H9 (cell line): Measurements from ENCODE around the gene ARHGAP15. TPM values are rescaled to one million over a fixed set of nuclear protein-coding genes. Genes with fewer than 3 reads are reported as not detected.

Experiments used
- DNase-seq: peaks from one replicate; pipeline ENCODE4 v3.0.0-alpha.2; 2017
- H2AFZ ChIP-seq: one replicate; pipeline ENCODE4 v1.6.1; 2013; ENCODE audit warnings: mild to moderate bottlenecking, low read length, control low read depth, moderate library complexity
- H2AK5ac ChIP-seq: 2 replicates; pipeline ENCODE4 v1.6.1; 2013; ENCODE audit warnings: low read length, control low read depth, mixed read lengths; ENCODE audit not compliant: insufficient read length
- H2BK120ac ChIP-seq: one replicate; pipeline ENCODE4 v1.6.1; 2013; ENCODE audit warnings: low read depth, mild to moderate bottlenecking, low read length, control low read depth, inconsistent platforms; ENCODE audit not compliant: poor library complexity, severe bottlenecking
- H2BK12ac ChIP-seq: 2 replicates; pipeline ENCODE4 v1.6.1; 2013; ENCODE audit warnings: low read length, control low read depth, mixed read lengths, low read depth; ENCODE audit not compliant: insufficient read length
- H2BK15ac ChIP-seq: 2 replicates; pipeline ENCODE4 v1.6.1; 2013; ENCODE audit warnings: low read depth, low read length, control low read depth
- H2BK20ac ChIP-seq: one replicate; pipeline ENCODE4 v1.6.1; 2013; ENCODE audit warnings: low read depth, mild to moderate bottlenecking, low read length, control low read depth, inconsistent platforms; ENCODE audit not compliant: poor library complexity, severe bottlenecking
- H2BK5ac ChIP-seq: 2 replicates; pipeline ENCODE4 v1.6.1; 2013; ENCODE audit warnings: low read length, control low read depth, mixed read lengths; ENCODE audit not compliant: insufficient read length
- H3K14ac ChIP-seq: 2 replicates; pipeline ENCODE4 v1.6.1; 2013; ENCODE audit warnings: low read length, control low read depth; ENCODE audit not compliant: insufficient read depth
- H3K18ac ChIP-seq: 2 replicates; pipeline ENCODE4 v1.6.1; 2013; ENCODE audit warnings: low read depth, mild to moderate bottlenecking, mixed read lengths, low read length, control low read depth; ENCODE audit not compliant: insufficient read length
- H3K23ac ChIP-seq: 2 replicates; pipeline ENCODE4 v1.6.1; 2013; ENCODE audit warnings: low read length, control low read depth, mixed read lengths, low read depth; ENCODE audit not compliant: insufficient read length
- H3K23me2 ChIP-seq: 2 replicates; pipeline ENCODE4 v1.6.1; 2013; ENCODE audit warnings: low read depth, mild to moderate bottlenecking, mixed read lengths, low read length, control low read depth; ENCODE audit not compliant: insufficient read length, poor library complexity, severe bottlenecking
- H3K27ac ChIP-seq: 2 replicates; pipeline ENCODE4 v1.5.1; 2013; ENCODE audit warnings: low read length, control low read depth, mixed read lengths, low read depth; ENCODE audit not compliant: insufficient read length
- H3K27me3 ChIP-seq: 2 replicates; pipeline ENCODE4 v1.6.1; 2013; ENCODE audit warnings: low read length, control low read depth, inconsistent platforms; ENCODE audit not compliant: insufficient read depth
- H3K4ac ChIP-seq: 2 replicates; pipeline ENCODE4 v1.6.1; 2013; ENCODE audit warnings: low read depth, mild to moderate bottlenecking, control low read depth, inconsistent platforms, low read length, moderate library complexity
- H3K4me1 ChIP-seq: 2 replicates; pipeline ENCODE4 v1.6.1; 2013; ENCODE audit warnings: low read length, control low read depth, inconsistent platforms; ENCODE audit not compliant: insufficient read depth
- H3K4me2 ChIP-seq: 2 replicates; pipeline ENCODE4 v1.6.1; 2013; ENCODE audit warnings: low read length, control low read depth, mixed read lengths; ENCODE audit not compliant: insufficient read length, insufficient read depth
- H3K56ac ChIP-seq: 2 replicates; pipeline ENCODE4 v1.6.1; 2013; ENCODE audit warnings: low read depth, mild to moderate bottlenecking, mixed read lengths, low read length, control low read depth; ENCODE audit not compliant: insufficient read length
- H3K79me1 ChIP-seq: 2 replicates; pipeline ENCODE4 v1.6.1; 2013; ENCODE audit warnings: low read depth, mild to moderate bottlenecking, moderate library complexity, low read length, control low read depth, inconsistent platforms; ENCODE audit not compliant: insufficient read depth, poor library complexity, severe bottlenecking
- H3K79me2 ChIP-seq: 2 replicates; pipeline ENCODE4 v1.6.1; 2013; ENCODE audit warnings: low read length, control low read depth, inconsistent platforms; ENCODE audit not compliant: insufficient read depth
- H3K9ac ChIP-seq: 2 replicates; pipeline ENCODE4 v1.6.1; 2013; ENCODE audit warnings: low read length, control low read depth, mixed read lengths; ENCODE audit not compliant: insufficient read length; ENCODE audit errors: extremely low read depth
- H3K9me3 ChIP-seq: one replicate; pipeline ENCODE4 v1.6.1; 2013; ENCODE audit warnings: low read depth, low read length, inconsistent platforms; ENCODE audit not compliant: control insufficient read depth
- H3T11ph ChIP-seq: one replicate; pipeline ENCODE4 v1.6.1; 2013; ENCODE audit warnings: mild to moderate bottlenecking, low read length, control low read depth, inconsistent platforms
- H4K20me1 ChIP-seq: one replicate; pipeline ENCODE4 v1.6.1; 2013; ENCODE audit not compliant: control insufficient read depth, insufficient read length, insufficient read depth
- H4K5ac ChIP-seq: 2 replicates; pipeline ENCODE4 v1.6.1; 2013; ENCODE audit warnings: low read depth, mild to moderate bottlenecking, mixed read lengths, low read length, control low read depth; ENCODE audit not compliant: insufficient read length
- H4K8ac ChIP-seq: replicated peaks from 2 replicates; pipeline ENCODE4 v1.6.1; 2013; ENCODE audit warnings: low read length, control low read depth, mixed read lengths, low read depth; ENCODE audit not compliant: insufficient read length
- H4K91ac ChIP-seq: 2 replicates; pipeline ENCODE4 v1.6.1; 2013; ENCODE audit warnings: low read depth, mild to moderate bottlenecking, moderate library complexity, mixed read lengths, low read length, control low read depth; ENCODE audit not compliant: insufficient read length
- H3K27ac Mint-ChIP-seq, 3 experiments: 2 replicates in 2 of 3; 3 replicates in 1 of 3; pipeline ENCODE4 v1.8.0; 2020 to 2021; ENCODE audit warnings: mixed read lengths in 3 of 3, mild to moderate bottlenecking in 1 of 3, moderate library complexity in 1 of 3
- H3K27me3 Mint-ChIP-seq: 2 replicates; pipeline ENCODE4 v1.8.0; 2021; ENCODE audit warnings: low read depth, mild to moderate bottlenecking, moderate library complexity, mixed read lengths
- H3K36me3 Mint-ChIP-seq, 3 experiments: 2 replicates in 2 of 3; 3 replicates in 1 of 3; pipeline ENCODE4 v1.8.0; 2020 to 2021; ENCODE audit warnings: low read depth in 3 of 3, mixed read lengths in 3 of 3; ENCODE audit not compliant: insufficient read depth in 1 of 3
- H3K4me1 Mint-ChIP-seq, 2 experiments: 2 replicates each; pipeline ENCODE4 v1.8.0; 2020; ENCODE audit warnings: mixed read lengths in 2 of 2
- H3K4me3 Mint-ChIP-seq, 2 experiments: 2 replicates in 1 of 2; 3 replicates in 1 of 2; pipeline ENCODE4 v1.8.0; 2020 to 2021; ENCODE audit warnings: mild to moderate bottlenecking in 2 of 2, mixed read lengths in 2 of 2, moderate library complexity in 1 of 2
- H3K9me3 Mint-ChIP-seq, 2 experiments: 2 replicates in 1 of 2; 3 replicates in 1 of 2; pipeline ENCODE4 v1.8.0; 2020; ENCODE audit warnings: mild to moderate bottlenecking in 2 of 2, mixed read lengths in 2 of 2, moderate library complexity in 1 of 2
- CTCF ChIP-seq: fragments of 200-600 bp; sonication (generic); conservative IDR thresholded peaks from 3 replicates; pipeline ENCODE4 v1.8.0; 2021; ENCODE audit warnings: antibody characterized with exemption, mild to moderate bottlenecking
- WGBS: extraction: QIAGEN DNeasy Blood & Tissue Kit; methylation state at CpG from one replicate; pipeline ENCODE4 v1.1.7; 2013; ENCODE audit warnings: missing lambda C conversion rate, low lambda C conversion rate, mixed read lengths; ENCODE audit not compliant: insufficient read length; ENCODE audit errors: extremely low coverage; 5-methylcytosine and 5-hydroxymethylcytosine counted together
- total RNA-seq: library from RNA; stranded (reverse); gene quantifications from 2 replicates; pipeline ENCODE4 v1.2.1, GENCODE V29; 2021

The ARHGAP15 gene
- total RNA-seq, 1 experiment from 2014 or later, result not detected

- H3K23me2 ChIP-seq, result no peaks in the 10 kb centered on the region
- H3K9ac ChIP-seq, result no peak overlapping the region
- H3K79me1 ChIP-seq, result no peaks in the 10 kb centered on the region
- Mint-ChIP-seq H3K27ac (no peak overlapping the region), H3K27me3 (no peaks in the 10 kb centered on the region), H3K36me3 (peaks cover 0 to 6% (median 0%) of the 10 kb centered on the region in 3 experiments; a peak in 2 of 7 replicates), H3K4me1 (peaks cover 0 to 8% of the 10 kb centered on the region in 2 experiments), H3K4me3 (no peak overlapping the region), H3K9me3 (peaks cover 0 to 2% of the 10 kb centered on the region in 2 experiments; a peak in 1 of 5 replicates)
- no peak overlapping the region for H3K23ac ChIP-seq
- H2BK20ac ChIP-seq, result no peak overlapping the region
- no peak overlapping the region for H3K56ac ChIP-seq
- H3K27me3 ChIP-seq, result no peaks in the 10 kb centered on the region
- H3K18ac ChIP-seq, result no peak overlapping the region
- peak overlapping the region; percentile 67 for H3T11ph ChIP-seq
- no peak overlapping the region for H2BK5ac ChIP-seq
- no peak for TF ChIP-seq CTCF
- no peak overlapping the region for H2AFZ ChIP-seq
- no peak overlapping the region for H3K14ac ChIP-seq
- H3K27ac ChIP-seq, result no peak overlapping the region
- H3K4ac ChIP-seq, result no peak overlapping the region
- no peaks in the 10 kb centered on the region for H3K79me2 ChIP-seq
- H3K4me1 ChIP-seq, result no peaks in the 10 kb centered on the region
- DNase-seq, result no peak
- H2BK15ac ChIP-seq, result no peak overlapping the region
- H3K4me2 ChIP-seq, result no peak overlapping the region
- H2AK5ac ChIP-seq, result no peak overlapping the region
- no peak overlapping the region for H4K8ac ChIP-seq
- no peak overlapping the region for H4K5ac ChIP-seq
- H3K9me3 ChIP-seq, result no peaks in the 10 kb centered on the region
- H4K91ac ChIP-seq, result no peak overlapping the region
- WGBS, result no CpG with 5 or more reads among the region's 9 CpGs
- no peaks in the 10 kb centered on the region for H4K20me1 ChIP-seq
- H2BK120ac ChIP-seq, result no peak overlapping the region
- no peak overlapping the region for H2BK12ac ChIP-seq
These were observed 422.9 kb downstream of the ARHGAP15 start for GRCh38 chr2:143551971-143552650.
